K562 treated with DMSO at 1 percent for 48 hours (cell line): ENCODE data around the gene PIH1D2. TPM values are rescaled to one million over a fixed set of nuclear protein-coding genes. Genes with fewer than 3 reads are reported as not detected.

Experiments
- total RNA-seq: library from RNA; unstranded; fragments of 300-600 nt; gene quantifications from 2 replicates; pipeline ENCODE4 v1.2.3, GENCODE V29; 2022; ENCODE audit warnings: low replicate concordance; ENCODE audit errors: extremely low read depth

The PIH1D2 gene, protein sequence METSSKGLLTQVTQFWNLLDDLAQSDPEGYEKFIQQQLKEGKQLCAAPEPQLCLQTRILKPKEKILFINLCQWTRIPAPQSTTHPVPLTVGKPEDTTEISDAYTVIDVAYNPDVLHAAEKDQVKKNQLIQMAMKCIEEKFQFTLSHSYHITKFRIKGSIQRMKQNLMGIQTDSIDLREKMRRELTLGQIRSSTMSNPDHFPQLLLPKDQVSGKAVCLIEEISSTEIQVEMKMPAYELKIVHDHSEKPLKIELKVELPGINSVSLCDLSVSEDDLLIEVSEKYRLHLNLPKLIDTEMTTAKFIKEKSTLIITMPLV
- total RNA-seq, result not detected in 2 replicates

DNA sequence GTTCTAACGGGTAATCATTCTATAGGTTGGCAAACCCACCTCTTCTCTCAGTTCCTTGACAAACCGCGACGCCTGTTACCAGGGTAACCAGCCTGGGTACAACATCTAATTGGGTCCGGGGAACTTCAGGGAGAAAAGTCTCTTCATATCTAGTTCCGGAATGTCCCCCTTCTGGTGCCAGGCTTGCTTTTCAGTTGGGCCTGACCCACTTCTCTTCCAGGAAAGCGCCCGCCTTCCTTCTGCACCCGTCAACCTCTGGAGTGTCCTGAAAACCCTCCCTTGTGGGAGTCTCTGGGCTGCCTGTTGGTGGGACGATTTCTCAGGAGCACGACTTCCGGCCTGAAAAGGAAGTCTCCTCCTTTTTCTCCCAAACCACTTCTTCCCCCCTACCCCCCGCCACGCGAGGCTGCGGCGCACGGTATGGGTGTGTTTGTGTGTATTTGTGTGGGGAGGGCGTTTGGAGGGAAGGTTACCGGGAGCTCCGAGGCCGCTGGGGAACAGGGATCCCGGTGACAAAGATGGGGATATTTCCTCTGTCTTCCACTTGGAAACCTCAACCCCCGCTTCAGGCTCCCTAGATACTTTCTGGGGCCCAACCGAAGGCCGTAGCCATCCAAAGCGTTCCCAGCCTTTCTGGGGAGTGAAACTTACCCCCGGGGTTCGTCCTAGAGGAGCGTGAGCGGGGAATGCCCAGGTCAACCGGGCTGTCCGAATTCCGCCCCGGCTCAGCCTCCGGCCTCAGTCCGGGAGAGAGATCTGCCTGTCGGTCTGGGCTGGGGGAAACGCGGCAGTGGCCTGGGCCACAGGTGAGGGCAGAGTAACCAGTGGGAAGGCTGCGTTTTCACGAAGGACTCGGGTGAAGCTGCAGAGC, at the start of gene PIH1D2, which contains the start of gene NKAPD1:
Gene PIH1D2 (minus strand): TSS at position 77 of the 871 bp plus-strand sequence. CDS start 843 bp downstream, outside the sequence.
Gene NKAPD1 (plus strand): TSS at position 359 of the 871 bp plus-strand sequence. CDS start 1,276 bp downstream, outside the sequence.

DNA sequence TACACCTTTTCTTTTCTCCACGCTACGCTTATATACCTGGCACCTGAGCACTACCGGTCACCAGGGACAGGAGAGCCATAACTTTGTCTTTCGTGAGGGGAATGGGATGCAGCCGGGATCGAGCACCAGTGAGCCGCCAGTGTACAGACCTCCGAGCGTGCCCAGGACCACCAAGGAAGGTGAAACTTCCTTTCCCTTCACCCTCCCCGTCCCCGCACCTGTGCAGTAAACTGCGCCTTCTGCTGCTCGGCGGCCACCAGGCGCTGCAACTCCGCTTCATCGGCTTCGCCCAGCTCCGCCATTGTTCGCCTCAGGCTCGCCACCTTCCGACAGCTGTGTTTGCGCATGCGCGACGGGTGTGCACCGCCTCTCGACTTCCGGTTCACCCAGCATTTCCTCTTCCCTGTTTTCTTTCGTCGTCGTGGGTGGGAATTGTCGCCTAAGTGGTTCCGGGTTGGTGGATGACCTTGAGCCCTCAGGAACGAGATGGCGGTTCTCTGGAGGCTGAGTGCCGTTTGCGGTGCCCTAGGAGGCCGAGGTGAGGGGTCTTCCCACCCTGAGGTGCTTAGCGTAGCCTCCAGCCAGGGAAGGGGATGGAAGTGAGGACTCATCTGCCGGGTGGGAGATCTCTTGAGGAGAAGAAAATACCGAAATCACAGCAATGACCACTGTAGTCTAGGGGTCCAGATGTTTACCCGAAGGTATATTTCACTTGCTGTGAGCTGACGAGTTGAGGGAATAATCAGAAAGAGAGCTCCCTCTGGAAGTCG, 12.8 kb upstream of the PIH1D2 start, which contains the start of the genes SDHD and TIMM8B:
Gene SDHD (plus strand): TSS at position 452 of the 770 bp plus-strand sequence. CDS start 35 bp downstream, at position 487.
Gene TIMM8B (minus strand): TSS at position 335 of the 770 bp plus-strand sequence. CDS start 33 bp downstream, at position 302.

DNA sequence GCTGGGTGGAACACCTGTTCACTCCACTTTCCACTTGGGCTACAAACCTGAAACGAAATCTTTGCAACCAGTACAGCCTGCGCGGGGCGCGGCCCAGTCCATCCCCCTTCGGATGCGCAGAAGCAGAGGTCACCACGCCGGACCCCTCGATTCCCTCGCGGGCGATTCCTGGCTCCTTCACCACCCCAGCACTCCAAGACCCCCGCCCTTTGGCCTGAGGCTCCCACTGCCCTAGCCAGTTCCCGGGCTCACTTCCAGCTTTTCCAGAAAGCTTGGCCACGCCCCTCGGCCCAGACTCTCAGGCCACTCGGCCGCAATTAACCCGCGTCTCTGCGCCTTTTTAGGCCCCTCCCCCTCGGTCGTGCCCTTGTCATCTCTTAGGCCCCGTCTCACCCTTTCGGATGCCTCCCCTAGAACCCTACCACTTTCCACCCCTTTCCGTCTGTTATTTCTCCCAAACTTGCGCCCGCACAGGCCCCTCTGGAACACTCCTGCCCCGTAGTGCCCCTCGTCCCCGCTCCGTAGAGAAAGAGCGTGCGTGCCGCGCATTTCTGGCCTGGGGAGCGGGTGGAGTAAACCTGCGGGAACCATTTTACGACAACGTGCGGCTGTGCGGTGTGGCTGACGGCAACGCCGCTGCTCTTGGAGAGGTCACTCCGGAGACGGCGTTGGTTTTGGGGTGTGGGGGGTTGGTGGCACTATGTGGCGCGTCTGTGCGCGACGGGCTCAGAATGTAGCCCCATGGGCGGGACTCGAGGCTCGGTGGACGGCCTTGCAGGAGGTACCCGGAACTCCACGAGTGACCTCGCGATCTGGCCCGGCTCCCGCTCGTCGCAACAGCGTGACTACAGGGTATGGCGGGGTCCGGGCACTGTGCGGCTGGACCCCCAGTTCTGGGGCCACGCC, 48.8 kb downstream of the PIH1D2 start, which contains the start of gene DLAT:
Gene DLAT (plus strand): TSS at position 636 of the 906 bp plus-strand sequence. CDS start 65 bp downstream, at position 701.

Other genes starting within 250 kb of the PIH1D2 start
- gene ALG9, start 202.4 kb downstream of the PIH1D2 start, total RNA-seq, result not detected in 2 replicates
- not detected in 2 replicates for gene FDXACB1, start 194.9 kb downstream of the PIH1D2 start, total RNA-seq
- gene CFAP68, start 194.5 kb downstream of the PIH1D2 start, total RNA-seq, result not detected in 2 replicates
- gene CRYAB, start 162.2 kb downstream of the PIH1D2 start, total RNA-seq, result not detected in 2 replicates
- gene HSPB2, start 161.3 kb downstream of the PIH1D2 start, total RNA-seq, result not detected in 2 replicates
- not detected in 2 replicates for gene C11orf52, start 155.1 kb downstream of the PIH1D2 start, total RNA-seq
- gene DIXDC1, start 136.7 kb downstream of the PIH1D2 start, total RNA-seq, result not detected in 2 replicates
- not detected in 2 replicates for gene DLAT, start 48.6 kb downstream of the PIH1D2 start, total RNA-seq
- not detected in 2 replicates for gene NKAPD1, start 282 bp upstream of the PIH1D2 start, total RNA-seq
- gene TIMM8B, start 12.7 kb upstream of the PIH1D2 start, total RNA-seq, result 763 TPM in 1 of 2 replicates, not detected in the other
- gene SDHD, start 12.9 kb upstream of the PIH1D2 start, total RNA-seq, result not detected in 2 replicates
- not detected in 2 replicates for gene IL18, start 90.1 kb upstream of the PIH1D2 start, total RNA-seq
- gene TEX12, start 93.4 kb upstream of the PIH1D2 start, total RNA-seq, result not detected in 2 replicates
- gene BCO2, start 101.5 kb upstream of the PIH1D2 start, total RNA-seq, result not detected in 2 replicates
- gene PTS, start 152.4 kb upstream of the PIH1D2 start, total RNA-seq, result not detected in 2 replicates
- gene PLET1, start 186.8 kb upstream of the PIH1D2 start, total RNA-seq, result not detected in 2 replicates